GM18511 (cell line): ENCODE data around the gene PRR29.
"Not testable (repeated sequence)": the region's sequence is repeated elsewhere in the genome, so short reads cannot be mapped to it uniquely, and the experiment has no call there.

Experiments used
- ATAC-seq: cut with Tn5 transposase; IDR thresholded peaks from one replicate; pipeline ENCODE4 v1.9.1; 2021; ENCODE audit warnings: mild to moderate bottlenecking, moderate library complexity; ENCODE audit not compliant: unreplicated experiment

PRR29 gene

DNA sequence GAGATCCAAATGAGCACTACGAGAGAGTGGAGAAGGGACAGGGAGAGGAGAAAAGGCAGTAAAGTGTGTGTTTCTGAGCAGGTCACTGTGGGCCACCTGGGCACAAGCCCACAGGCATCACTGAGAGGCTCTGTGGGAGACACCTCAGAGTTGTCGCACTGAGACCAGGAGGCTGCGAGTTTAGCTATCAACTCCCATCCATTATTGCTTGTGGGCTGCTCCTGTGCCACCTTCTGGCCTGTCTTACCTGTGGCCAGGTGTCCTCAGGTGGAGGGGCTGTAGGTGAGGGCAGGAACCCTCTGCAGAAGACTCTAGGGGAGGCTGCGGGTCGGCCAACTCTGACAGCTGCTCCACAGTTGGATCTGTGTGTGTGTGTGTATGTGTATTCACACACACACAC is 2.5 kb upstream of the PRR29 start:
- no peak for ATAC-seq

DNA sequence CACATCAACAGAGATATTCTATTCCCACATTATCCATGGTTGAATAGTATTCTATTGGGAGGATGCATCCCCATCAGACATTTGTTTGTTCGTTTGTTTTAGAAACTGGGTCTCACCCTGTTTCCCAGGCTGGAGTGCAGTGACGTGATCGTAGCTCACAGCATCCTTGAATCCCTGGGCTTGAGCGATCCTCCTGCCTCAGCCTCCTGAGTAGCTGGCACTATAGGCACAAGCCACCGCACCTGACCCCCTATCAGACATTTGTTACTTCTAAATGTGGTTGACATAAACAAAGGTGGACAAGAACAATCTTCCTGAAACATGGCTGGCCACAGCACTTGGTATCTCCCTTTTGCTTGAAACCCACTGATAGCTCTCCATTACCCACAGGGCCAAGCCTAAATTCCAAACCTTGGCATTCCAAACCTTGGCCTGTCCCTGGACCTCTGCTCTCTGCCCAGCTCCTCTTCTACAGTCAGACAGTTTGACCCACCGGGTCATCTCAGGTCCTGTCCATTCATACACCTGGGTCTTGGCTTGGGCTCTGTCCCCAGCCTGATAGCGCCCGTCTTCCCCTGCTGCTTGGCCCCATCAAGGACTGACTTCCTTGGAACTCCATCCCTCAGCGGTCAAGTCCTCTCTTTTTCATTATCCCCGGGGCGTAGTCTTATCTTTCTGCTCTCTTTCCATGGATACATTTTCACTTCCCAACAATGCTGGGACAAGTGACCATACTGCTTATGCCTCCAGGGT is 1.5 kb upstream of the PRR29 start:
- no peak for ATAC-seq

DNA sequence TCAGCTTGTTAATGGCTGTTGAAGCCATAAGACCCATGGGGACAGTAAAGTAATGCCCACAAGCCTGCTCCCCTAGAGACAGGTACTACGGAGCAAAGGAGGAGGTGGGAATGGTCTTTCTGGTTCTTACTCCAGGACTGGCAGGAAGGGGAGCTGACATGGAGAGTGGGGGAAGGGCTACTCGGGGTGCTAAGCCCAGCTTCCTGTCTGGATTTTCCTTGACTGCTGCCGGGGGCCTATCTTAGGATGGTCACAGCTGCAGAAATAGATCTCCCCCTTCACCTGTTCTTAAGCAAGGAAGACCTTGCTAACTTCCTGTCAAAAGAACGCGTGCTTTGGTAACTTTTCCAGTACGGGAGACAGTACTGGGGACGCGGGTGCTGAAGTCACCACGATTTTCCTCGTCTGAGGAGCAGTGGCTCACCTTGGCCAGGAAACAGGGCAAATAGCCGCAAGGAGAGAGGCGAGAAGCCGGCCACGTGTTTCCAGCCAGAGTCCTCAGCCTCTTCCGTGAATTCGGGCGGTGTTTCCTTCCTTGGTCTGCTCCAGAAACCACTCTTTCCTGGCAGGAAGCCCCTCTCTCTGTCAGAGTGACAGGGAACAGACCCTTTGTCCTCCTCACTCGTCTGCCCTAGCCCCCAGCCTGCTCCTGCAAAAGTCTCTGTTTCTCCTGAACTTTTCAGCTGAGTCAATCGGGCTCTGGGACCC is 656 bp upstream of the PRR29 start:
- no peak for ATAC-seq

DNA sequence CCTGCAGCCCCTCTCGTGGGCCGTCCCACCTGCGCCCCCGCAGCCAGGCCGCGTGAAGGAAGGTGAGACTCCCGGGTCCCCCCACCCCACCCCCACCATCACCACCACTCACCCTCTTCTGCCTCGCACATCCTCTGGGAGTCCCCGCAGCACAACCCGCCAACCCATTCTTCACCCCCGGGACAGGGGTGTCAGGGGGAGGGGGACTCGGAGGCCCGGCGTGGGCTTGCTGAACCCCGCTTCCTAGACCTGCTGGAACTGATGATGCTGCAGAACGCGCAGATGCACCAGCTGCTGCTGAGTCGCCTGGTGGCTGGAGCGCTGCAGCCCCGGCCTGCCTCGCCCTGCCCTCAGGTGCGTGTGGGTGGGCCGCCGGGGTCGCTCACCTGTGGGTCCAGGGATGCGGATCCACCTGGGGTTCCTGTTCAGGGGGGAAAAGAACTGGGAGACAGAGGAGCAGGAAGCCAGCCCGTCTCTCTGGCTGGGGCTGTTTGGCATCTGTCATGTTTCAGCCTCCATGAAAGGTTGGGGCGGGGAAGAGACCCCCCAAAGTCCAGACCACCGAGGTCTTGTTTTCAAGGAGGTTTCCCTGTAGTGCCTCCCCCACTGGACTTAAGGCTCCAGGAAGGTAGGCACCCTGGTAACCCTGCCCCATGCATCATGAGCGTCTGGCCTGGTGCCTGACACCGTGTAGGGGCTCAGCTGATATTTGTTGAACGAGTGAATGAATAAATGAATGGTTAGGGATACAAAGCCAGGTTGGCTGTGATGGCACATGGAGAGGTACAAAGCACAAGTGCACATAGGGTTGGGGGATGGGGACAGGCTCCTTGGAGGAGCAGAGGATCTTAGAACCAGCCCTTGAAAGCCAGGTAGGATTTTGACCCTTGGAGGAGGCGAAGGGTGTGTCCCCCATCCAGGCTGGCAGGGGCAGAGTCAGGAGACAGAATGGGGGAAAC is 849 bp downstream of the PRR29 start:
- peak; percentile 11 for ATAC-seq

DNA sequence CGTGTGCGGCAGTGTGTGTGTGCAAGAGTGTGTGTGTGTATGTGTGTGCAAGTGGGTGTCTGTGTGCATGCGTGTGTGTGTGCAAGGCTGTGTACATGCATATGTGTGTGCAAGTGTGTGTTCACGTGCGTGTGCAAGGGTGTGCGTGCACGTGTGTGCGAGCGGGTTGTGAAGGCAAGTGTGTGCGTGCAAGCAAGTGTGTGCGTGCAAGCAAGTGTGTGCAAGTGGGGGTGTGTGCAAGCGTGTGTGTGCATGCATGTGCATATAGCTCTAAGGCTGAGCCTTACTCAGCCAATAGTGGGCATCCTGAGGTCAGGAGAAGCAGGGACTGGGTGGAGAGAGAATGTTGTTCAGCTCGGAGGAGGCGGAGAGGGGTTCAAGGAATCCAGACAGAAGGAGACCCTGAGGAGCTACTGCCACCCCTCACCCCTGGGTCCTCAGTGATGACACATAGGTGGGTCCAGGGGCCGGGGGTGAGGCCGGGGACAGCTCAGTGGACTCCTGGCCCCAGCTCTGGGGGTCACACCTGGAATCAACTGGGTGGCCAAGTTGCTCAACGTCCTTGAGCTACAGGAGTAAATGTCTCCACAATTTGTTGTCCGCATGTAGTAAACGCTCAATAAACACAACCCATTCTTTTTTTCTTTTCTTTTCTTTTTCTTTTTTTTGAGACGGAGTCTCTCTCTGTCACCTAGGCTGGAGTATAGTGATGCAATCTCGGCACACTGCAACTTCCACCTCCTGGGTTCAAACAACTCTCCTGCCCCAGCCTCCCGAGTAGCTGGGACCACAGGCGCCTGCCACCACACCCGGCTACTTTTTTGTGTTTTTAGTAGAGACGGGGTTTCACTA is 1.8 kb downstream of the PRR29 start:
- ATAC-seq: no peak

DNA sequence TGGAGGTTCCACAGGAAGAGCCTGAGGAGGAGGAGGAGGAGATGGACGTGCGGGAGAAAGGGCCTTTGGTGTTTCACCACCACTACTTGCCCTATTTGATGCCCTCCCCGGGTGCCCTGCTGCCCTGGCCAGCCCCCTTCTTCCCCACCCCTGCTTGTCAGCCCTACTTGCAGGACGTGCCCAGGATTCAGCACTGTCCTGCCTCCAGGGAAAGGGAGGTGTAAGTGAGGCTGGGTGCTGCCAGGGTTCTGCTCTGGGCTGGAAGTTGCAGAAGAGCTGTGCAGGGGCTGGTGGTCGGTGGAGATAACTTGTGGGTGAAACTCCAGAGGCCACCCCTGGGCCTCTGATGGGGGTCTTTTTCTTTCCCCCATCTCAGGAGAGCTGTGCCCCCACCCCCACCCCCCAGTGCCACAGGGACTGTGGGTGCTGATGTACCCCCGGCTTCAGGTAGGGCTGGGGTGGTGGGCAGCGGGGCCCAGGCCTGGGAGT is 3.0 kb downstream of the PRR29 start:
- no peak for ATAC-seq

DNA sequence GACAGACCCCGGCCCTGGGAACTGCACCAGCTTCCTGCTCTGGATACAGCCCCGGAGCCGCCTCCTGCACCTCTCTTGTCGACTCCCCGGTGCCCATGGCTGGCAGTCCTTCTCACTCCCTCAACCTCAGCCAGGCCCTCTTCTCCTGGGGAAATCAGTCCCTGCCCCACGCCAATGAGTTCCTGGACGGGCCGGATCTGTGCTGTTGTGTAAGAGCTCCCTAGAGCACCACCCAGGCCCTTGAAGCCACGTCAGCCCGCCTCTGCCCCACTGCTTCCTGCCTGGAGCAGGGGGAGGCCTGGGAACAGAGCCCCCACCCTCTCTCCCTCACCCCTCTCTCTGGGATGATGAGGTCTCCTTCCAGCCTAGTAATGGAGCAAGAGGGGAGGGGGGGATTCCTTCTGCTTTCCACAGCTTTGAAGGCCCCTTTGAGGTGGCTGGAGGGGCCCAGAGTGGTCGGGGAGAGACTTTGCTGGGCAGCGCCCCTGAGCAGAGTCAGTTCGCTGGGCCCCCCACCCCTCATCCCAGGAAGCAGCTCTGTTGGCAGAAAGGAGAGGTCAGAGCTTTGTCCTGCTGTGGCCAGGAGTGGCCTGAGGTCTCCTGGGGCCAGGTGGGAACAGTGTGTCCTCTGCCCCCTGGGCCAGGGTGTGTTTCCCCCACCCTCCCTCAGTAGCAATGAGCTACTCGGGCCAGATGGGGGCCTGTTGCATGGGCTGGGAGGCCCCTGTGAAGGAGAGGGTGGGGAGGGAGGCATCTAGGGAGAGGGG is 3.8 kb downstream of the PRR29 start:
- ATAC-seq: no peak

DNA sequence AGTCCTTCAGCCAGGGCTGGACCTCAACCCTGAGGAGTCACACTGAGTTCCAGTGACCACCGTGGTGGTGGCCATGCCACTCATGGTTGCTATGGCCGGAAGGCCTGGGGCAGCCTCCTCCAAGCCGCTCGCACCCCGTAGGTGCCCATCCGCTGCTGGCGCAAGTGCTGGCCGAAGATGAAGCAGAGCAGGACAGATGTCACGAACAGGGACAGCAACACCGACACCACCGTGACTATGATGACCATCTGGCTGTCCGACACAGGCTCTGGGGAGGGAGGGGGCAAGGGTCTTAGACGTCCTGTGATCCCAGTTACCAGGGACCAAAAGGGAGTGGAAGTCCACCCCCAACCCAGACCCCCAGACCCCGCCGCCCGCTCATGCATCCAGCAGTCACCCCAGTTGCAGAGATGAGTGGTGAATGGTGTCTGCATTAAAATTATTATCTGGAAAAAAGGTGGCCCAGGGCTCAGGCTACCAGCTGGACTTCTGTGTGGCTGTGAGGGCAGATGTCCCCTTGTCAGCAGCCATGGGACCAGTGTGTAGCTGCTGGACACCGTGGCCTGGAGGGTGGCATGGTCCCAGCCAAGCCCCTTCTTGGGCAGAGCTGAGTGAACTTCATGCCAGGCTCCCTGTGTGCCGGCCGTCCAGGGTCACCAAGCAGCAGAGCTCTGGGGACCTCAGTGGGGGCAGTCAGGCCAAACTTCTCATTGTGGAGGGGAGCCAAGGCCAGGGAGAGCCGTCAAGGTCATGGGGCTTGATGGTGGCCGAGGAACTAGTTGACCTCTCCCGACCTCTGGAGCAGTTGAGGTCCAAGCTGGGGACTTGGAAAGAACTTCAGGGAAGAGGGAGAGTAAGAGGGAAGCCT is 4.7 kb downstream of the PRR29 start:
- ATAC-seq: no peak

DNA sequence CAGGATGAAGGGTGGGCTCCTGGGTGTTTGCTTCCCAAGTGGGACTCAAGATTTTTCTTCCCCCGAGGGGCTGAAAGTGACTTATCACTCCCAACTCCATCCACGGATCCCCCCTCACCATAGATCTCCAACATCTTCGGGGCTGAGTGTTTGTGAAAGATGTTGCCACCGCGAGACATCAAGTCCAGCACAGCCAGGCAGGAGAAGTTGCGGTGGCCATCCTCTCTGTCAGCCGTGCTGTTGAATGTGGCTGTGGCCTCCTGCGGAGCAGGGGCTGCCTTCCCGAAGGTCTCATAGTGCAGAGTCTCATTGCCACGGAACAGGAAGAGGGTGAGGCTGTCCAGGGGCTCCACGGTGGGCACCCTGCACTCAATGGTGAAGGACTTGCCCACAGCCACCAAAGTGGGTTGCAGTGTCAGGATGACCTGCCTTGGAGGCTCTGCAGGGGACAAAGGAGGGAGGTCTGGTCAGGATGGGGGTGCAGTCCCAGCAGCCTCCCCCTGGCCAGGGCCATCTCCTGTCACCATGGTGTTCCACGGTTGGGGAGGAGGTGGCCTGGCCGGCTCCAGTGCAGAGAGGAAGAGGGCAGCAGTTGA is 5.5 kb downstream of the PRR29 start:
- ATAC-seq: no peak

DNA sequence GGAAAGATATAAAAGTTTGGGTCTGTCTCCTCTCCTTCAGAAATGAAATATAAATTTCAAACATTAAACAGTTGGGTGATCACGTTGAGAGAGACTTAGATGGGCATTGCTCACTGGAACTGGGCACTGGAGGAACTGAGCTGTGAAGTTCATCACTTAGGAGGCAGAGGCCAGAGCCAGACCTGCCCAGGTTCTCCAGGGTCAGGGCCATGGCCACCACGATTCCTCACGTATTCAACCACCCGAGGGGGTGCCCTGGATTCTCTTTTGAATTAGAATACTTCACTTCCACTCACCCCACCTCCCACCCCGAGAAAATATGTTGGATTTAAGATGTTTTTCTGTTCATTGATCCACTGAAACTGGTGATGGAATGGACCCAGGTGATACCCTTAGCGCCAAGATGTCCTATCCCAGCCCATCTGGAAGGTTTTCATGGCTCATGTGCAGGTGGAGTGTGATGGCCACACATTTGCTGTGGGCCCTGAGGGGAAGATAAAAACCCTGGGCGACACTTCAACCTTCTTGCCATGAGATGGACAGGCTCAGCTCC is 6.1 kb downstream of the PRR29 start:
- no peak for ATAC-seq

DNA sequence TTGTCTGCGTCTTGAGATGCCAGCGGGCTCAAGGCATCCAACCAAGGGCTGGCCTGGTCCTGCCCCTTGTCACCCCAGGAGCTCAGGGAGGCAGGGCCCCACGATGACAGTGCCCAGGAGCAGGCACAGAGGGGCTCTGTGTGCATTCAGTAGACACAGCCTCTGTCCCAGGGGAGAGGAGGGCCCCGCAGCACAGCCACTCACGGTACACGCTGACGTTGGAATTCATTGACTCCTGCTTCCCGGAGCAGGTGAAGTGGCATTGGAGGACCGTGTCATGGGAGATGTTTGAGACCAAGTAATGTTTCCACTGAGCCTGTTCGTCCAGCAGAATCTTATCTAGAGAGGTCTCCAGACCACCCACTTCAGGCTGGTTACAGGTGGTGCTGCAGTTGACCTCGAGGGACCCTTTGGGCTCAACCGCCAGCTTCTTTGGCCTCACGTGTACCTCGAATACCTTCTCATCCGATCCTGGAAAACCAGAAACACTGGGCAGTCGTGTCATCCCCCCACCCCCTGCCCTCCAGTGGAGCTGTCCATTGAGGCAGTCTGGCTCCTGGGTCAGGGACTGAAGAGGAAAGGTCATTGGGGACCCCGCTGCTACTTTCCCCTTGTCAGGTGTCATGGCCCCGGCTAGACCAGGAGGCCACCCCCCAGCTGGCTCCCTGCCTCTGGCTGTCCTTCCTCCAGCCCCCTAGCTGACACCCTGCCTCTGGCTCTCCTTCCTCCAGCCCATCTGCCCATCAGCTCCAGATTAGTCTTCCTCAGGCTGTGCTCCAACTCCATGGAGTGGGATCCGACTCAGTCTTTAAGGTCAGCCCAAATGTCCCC is 7.0 kb downstream of the PRR29 start:
- ATAC-seq: no peak

DNA sequence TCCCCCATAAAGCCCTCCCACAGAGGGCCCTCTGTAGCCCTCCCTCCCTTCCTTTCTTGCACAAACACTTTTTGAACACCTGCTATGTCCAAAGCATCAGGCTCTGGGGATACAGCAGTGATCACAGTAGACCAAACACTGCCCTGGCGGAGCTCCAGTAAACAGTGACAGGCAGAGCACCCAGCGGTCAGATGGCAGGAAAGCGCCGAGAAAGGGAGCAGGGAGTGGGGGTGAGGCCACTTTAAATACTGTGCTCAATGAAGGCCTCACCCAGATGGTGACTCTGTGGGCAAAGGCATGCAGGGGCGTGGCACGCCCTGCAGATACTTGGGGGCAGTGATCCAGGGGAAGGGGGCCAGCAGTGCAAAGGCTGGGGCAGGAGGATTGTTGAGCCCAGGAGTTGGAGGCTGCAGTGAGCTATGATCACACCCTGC is 7.6 kb downstream of the PRR29 start:
- ATAC-seq: no peak

DNA sequence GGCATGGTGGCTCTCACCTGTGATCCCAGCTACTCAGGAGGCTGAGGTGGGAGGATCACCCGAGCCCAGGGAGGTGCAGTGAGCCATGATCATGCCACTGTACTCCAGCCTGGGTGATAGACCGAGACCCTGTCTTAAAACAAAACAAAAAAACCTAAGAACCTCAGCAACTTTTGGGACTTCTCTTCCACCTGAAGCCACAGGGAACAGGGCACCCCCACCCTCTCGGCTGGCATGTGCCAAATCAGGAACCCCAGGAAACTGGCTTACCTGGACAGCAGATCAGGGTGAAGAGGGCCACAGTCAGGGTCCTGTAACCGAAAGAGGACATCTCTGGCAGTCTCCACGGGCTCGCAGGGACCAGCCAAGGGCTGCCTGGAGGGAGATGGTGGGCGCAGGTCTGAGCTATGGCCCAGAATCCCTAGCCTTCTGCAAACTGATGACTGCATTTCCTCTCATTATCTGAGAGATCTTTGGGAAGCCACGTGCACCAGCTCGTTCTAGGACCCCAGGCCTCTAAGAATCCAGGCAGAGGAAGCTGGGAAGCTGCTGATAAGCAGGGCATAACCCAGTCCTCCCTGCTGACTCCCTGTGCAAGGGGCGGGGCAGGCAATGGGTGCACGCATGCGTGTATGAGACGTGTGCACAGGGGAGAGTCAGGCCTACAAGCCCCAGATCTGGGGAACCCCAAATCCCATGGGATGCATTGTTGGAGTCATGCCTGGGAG is 8.4 kb downstream of the PRR29 start:
- no peak for ATAC-seq

DNA sequence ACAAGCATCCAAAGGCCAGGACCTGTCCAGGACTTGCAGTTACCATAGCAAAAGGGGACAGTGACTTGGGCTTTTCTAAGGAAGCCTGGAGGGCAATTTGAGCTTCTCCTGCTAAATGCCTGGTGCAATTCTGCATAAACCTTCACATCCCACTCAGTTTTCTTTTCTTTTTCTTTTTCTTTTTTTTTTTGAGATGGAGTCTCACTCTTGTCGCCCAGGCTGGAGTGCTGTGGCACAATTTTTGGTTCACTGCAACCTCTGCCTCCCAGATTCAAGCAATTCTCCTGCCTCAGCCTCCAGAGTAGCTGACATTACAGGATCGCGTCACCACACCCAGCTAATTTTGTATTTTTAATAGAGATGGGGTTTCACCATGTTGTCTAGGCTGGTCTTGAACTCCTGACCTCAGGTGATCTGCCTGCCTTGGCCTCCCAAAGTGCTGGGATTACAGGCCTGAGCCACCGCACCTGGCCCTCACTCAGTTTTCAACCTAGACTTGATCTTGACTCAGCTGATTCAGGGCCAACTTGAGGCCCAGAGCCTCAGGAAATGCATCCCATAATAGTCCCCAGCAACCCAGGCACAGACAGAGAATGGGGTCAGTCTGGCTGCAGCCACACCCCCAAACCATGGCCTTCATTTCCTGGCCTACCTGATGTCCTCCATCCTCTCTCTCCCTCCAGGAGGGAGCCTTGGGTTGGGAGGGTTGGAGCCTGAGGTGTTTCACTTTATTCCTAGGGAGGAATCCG is 9.1 kb downstream of the PRR29 start:
- ATAC-seq: not testable (repeated sequence)

DNA sequence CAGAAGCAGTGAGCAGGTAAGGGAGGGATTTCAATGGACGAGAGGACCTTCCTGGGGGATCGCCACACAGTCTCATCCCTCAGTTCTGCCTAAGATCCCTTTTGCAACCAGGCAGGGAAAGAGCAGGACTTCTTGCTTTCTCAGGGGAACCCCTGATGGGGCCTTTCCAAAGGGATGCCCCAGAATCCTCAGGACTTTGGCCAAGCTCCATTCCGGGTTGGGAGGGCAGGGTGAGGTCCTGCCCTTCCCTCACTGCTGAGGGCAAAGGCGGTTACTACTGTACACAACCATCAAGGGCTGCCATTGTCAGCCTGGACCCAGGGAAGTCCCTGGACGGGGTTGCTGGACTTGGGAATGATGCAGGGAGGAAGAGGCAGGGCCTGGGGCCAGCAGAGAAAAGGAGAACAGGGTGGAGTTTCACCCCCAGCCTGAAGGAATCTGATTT is 9.7 kb downstream of the PRR29 start:
- ATAC-seq: no peak

DNA sequence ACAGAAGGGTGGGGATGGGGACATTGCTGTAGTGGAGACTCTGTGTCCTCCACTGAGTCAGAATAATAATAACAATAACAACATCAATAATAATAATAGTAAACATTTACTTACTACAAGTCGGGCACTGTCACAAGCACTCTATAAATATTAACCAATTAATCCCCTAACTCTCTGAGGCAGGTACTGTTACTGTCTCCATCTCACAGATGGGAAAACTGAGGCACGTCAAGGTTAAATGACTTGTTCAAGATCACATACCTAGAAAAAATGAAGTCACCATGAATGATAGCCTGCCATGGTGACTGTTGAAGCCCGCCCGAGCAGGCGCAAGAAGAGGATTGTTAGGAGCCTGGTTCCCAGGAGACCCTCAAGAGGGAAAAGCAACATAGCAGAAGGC is 10.2 kb downstream of the PRR29 start:
- ATAC-seq: no peak
